Panc1 (cell line): ENCODE results near the gene TRDMT1. TPM values are rescaled to one million over a fixed set of nuclear protein-coding genes. Genes with fewer than 3 reads are reported as not detected.

Experiments
- ATAC-seq: fragments of 200-7000 bp; cut with Tn5 transposase; 2 replicates; pipeline ENCODE4 v1.9.1; 2020; ENCODE audit warnings: mild to moderate bottlenecking, moderate library complexity
- BruUV-seq: library from RNA; stranded (reverse); fragments of 400-500 nt; replicated peaks from 2 replicates; lab custom pipeline; 2021; lab: Mats Ljungman, UMichigan
- CTCF ChIA-PET: fragments of 300-600 bp; sonication (Branson Sonifier 250); formaldehyde crosslinking; loops from one replicate; lab custom pipeline; 2022; ENCODE audit warnings: antibody characterized with exemption; lab: Charles Lee
- POLR2A ChIA-PET: fragments of 300-600 bp; sonication (Branson Sonifier 250); formaldehyde crosslinking; loops from one replicate; lab custom pipeline; 2022; ENCODE audit warnings: antibody characterized with exemption; lab: Charles Lee
- DNase-seq: peaks from one replicate; pipeline ENCODE4 v3.0.0-alpha.2; 2010; ENCODE audit warnings: low read depth, low spot score
- H3K27ac ChIP-seq: 2 replicates; pipeline ENCODE4 v1.5.1; 2011; ENCODE audit warnings: mild to moderate bottlenecking, low read length, inconsistent platforms
- H3K27me3 ChIP-seq: fragments of 200-500 bp; sonication (Bioruptor generic); 2 replicates; pipeline ENCODE4 v1.6.0; 2014; ENCODE audit warnings: low read length, inconsistent platforms; ENCODE audit not compliant: control insufficient read depth, insufficient read depth
- H3K36me3 ChIP-seq: fragments of 200-500 bp; sonication (Bioruptor generic); 2 replicates; pipeline ENCODE4 v1.5.1; 2014; ENCODE audit warnings: inconsistent platforms, mild to moderate bottlenecking, low read length, moderate library complexity; ENCODE audit not compliant: control insufficient read depth, insufficient read depth
- H3K4me1 ChIP-seq: 2 replicates; pipeline ENCODE4 v1.5.1; 2011; ENCODE audit warnings: inconsistent platforms, mild to moderate bottlenecking, low read length, moderate library complexity; ENCODE audit not compliant: control insufficient read depth, insufficient read depth
- H3K4me3 ChIP-seq, 2 experiments: 2 replicates each; pipeline ENCODE4 v1.5.1; 2011 to 2012; ENCODE audit warnings: low read depth in 2 of 2, low read length in 2 of 2, mild to moderate bottlenecking in 2 of 2, inconsistent platforms in 1 of 2, moderate library complexity in 1 of 2
- H3K9me3 ChIP-seq: fragments of 200-500 bp; sonication (Bioruptor generic); 2 replicates; pipeline ENCODE4 v1.5.1; 2014; ENCODE audit warnings: low read depth, mild to moderate bottlenecking, inconsistent platforms, low read length, moderate library complexity; ENCODE audit not compliant: control insufficient read depth, insufficient read depth
- CTCF ChIP-seq: fragments of 450-650 bp; IDR thresholded peaks from 2 replicates; pipeline ENCODE4 v1.5.1; 2017; ENCODE audit warnings: mild to moderate bottlenecking
- POLR2AphosphoS5 ChIP-seq: IDR thresholded peaks from 2 replicates; pipeline ENCODE4 v1.6.1; 2012; ENCODE audit warnings: mild to moderate bottlenecking, low read depth, low read length, moderate library complexity
- REST ChIP-seq, 2 experiments: IDR thresholded peaks; 2 replicates each; pipeline ENCODE4 v1.6.1; 2011 to 2012; ENCODE audit warnings: low read depth in 2 of 2, control low read depth in 1 of 2, low read length in 1 of 2, mild to moderate bottlenecking in 1 of 2, moderate library complexity in 1 of 2; ENCODE audit not compliant: insufficient read depth in 1 of 2
- SIN3A ChIP-seq: IDR thresholded peaks from 2 replicates; pipeline ENCODE4 v1.6.1; 2012; ENCODE audit warnings: low read depth, mild to moderate bottlenecking, low read length, moderate library complexity, borderline replicate concordance; ENCODE audit not compliant: insufficient read depth
- TCF7L2 ChIP-seq: IDR thresholded peaks from 2 replicates; pipeline ENCODE4 v1.6.1; 2011; ENCODE audit warnings: mild to moderate bottlenecking, low read depth, low read length, inconsistent platforms
- in situ Hi-C: cut with HindIII; loops from 2 replicates; pipeline ENCODE4 v1.10.0; 2016; ENCODE audit warnings: low sequenced_read_pairs, low pct_unique_long_range_greater_than_20kb
- intact Hi-C: fragments of 100-400 bp; cut with micrococcal nuclease; formaldehyde crosslinking; loops from one replicate; pipeline ENCODE4 v1.10.0; 2022; ENCODE audit not compliant: unreplicated experiment
- total RNA-seq: library from RNA; stranded (reverse); gene quantifications from one replicate; pipeline ENCODE4 v1.2.1, GENCODE V29; 2021; ENCODE audit not compliant: unreplicated experiment

The TRDMT1 gene
- total RNA-seq, 1 experiment from 2014 or later = 7.6 TPM

GRCh38 chr10:17101257-17101909 lies 100.1 kb downstream of the TRDMT1 start:
- Histone ChIP-seq H3K27ac (peak overlapping the region; percentile 39; the same call in 1 of the 2 replicates), H3K4me1 (peaks cover 8% of the 10 kb centered on the region; the same call in 1 of the 2 replicates), H3K4me3 (no peak overlapping the region), H3K27me3 (no peaks in the 10 kb centered on the region), H3K36me3 (no peaks in the 10 kb centered on the region), H3K9me3 (peaks cover 10% of the 10 kb centered on the region; the same call in 1 of the 2 replicates)
- in situ Hi-C loops = no loop called here
- CTCF ChIA-PET = no interaction called here
- TF ChIP-seq REST (IDR thresholded peaks at IDR 0.05; ENCODE audit: insufficient read depth in 1 of 2, low read depth in 2 of 2, low read length in 1 of 2) (no peak), SIN3A (no peak), POLR2AphosphoS5 (no peak)
- DNase-seq (no peak), ATAC-seq (no peak)
- intact Hi-C loops = no loop called here
- BruUV-seq = no TSS peak
- POLR2A ChIA-PET = no interaction called here

- H3K9me3 ChIP-seq = peaks cover 13% of the 10 kb centered on the region; the same call in 1 of the 2 replicates
- no peak for DNase-seq
- ATAC-seq = no peak
- BruUV-seq = no TSS peak
- in situ Hi-C loops (no loop called here), intact Hi-C loops (no loop called here)
- H3K4me3 ChIP-seq = no peak overlapping the region
- no peaks in the 10 kb centered on the region for H3K27me3 ChIP-seq
- H3K4me1 ChIP-seq = peaks cover 7% of the 10 kb centered on the region; the same call in 1 of the 2 replicates
- ChIA-PET CTCF (no interaction called here), POLR2A (no interaction called here)
- H3K27ac ChIP-seq = peak overlapping the region; percentile 39; the same call in 1 of the 2 replicates
- H3K36me3 ChIP-seq = no peaks in the 10 kb centered on the region
- TF ChIP-seq CTCF = no peak
- no peak for TF ChIP-seq REST (IDR thresholded peaks at IDR 0.05; ENCODE audit: insufficient read depth in 1 of 2, low read depth in 2 of 2, low read length in 1 of 2)
- no peak for TF ChIP-seq SIN3A
- no peak for TF ChIP-seq POLR2AphosphoS5
- no peak for TF ChIP-seq TCF7L2
Observed at GRCh38 chr10:17100586-17100985, 100.9 kb downstream of the TRDMT1 start.
